Daoy (cell line): ENCODE data around the gene USP17L19. TPM values are rescaled to one million over a fixed set of nuclear protein-coding genes. Genes with fewer than 3 reads are reported as not detected.
"Not testable (repeated sequence)": the region's sequence is repeated elsewhere in the genome, so short reads cannot be mapped to it uniquely, and the experiment has no call there.

Source experiments
- DNase-seq: peaks from one replicate; pipeline ENCODE4 v3.0.0-alpha.2; 2015; ENCODE audit warnings: low read depth
- total RNA-seq: library from RNA; depleted of rRNA; stranded (reverse); fragments of >200 nt; shearing (Covaris generic); gene quantifications from 2 replicates; pipeline ENCODE4 v1.2.3, GENCODE V29; 2014; rRNA removed

The USP17L19 gene, protein sequence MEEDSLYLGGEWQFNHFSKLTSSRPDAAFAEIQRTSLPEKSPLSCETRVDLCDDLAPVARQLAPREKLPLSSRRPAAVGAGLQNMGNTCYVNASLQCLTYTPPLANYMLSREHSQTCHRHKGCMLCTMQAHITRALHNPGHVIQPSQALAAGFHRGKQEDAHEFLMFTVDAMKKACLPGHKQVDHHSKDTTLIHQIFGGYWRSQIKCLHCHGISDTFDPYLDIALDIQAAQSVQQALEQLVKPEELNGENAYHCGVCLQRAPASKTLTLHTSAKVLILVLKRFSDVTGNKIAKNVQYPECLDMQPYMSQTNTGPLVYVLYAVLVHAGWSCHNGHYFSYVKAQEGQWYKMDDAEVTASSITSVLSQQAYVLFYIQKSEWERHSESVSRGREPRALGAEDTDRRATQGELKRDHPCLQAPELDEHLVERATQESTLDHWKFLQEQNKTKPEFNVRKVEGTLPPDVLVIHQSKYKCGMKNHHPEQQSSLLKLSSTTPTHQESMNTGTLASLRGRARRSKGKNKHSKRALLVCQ
- not detected in 2 replicates for total RNA-seq

DNA sequence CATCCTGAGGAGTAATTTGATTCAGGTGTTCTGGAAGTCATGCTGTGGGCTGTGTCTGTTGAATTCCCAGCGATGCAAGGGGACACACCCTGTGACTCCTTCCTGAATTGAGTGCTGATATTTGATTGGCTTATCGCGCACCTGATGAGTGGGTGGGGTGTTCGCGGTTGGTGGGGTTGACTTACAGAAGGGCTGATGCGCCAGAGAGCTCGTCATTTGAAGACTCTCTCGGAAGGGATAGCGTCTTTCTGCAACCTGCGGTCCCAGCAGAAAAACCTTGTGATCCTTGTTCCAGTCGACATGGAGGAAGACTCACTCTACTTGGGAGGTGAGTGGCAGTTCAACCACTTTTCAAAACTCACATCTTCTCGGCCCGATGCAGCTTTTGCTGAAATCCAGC lies at the start of gene USP17L19:
Gene USP17L19 (plus strand): TSS at position 301 of the 400 bp plus-strand sequence. CDS start 0 bp downstream, at position 301.
- not testable (repeated sequence) for DNase-seq

DNA sequence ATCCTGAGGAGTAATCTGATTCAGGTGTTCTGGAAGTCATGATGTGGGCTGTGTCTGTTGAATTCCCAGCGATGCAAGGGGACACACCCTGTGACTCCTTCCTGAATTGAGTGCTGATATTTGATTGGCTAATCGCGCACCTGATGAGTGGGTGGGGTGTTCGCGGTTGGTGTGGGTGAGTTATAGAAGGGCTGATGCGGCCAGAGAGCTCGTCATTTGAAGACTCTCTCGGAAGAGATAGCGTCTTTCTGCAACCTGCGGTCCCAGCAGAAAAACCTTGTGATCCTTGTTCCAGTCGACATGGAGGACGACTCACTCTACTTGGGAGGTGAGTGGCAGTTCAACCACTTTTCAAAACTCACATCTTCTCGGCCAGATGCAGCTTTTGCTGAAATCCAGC lies 42.8 kb upstream of the USP17L19 start, which contains the start of gene USP17L10:
Gene USP17L10 (plus strand): TSS at position 301 of the 400 bp plus-strand sequence. CDS start 0 bp downstream, at position 301.
- DNase-seq: not testable (repeated sequence)

DNA sequence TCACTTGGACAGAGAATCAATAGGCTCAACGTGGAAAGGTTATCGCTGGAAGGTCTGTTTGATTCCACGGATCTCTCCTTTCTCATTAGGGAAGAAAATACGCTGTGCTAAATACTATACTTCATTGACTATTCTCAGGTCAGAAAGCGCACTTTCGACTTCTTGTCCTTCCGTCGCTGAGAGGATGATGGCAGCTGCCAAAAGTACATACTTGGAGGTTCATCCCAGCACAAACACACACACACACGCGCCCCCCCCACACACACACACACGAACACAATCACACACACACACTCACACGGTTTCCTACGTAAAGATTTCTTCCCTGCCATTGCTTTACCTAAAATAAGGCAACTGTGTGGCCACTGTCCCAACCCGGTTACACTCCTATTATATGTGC lies 38.5 kb upstream of the USP17L19 start:
- DNase-seq: not testable (repeated sequence)

DNA sequence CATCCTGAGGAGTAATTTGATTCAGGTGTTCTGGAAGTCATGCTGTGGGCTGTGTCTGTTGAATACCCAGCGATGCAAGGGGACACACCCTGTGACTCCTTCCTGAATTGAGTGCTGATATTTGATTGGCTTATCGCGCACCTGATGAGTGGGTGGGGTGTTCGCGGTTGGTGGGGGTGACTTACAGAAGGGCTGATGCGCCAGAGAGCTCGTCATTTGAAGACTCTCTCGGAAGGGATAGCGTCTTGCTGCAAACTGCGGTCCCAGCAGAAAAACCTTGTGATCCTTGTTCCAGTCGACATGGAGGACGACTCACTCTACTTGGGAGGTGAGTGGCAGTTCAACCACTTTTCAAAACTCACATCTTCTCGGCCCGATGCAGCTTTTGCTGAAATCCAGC lies 38.1 kb upstream of the USP17L19 start, which contains the start of gene USP17L11:
Gene USP17L11 (plus strand): TSS at position 301 of the 400 bp plus-strand sequence. CDS start 0 bp downstream, at position 301.
- DNase-seq: not testable (repeated sequence)

DNA sequence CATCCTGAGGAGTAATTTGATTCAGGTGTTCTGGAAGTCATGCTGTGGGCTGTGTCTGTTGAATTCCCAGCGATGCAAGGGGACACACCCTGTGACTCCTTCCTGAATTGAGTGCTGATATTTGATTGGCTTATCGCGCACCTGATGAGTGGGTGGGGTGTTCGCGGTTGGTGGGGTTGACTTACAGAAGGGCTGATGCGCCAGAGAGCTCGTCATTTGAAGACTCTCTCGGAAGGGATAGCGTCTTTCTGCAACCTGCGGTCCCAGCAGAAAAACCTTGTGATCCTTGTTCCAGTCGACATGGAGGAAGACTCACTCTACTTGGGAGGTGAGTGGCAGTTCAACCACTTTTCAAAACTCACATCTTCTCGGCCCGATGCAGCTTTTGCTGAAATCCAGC lies 33.3 kb upstream of the USP17L19 start, which contains the start of gene USP17L12:
Gene USP17L12 (plus strand): TSS at position 301 of the 400 bp plus-strand sequence. CDS start 0 bp downstream, at position 301.
- not testable (repeated sequence) for DNase-seq

DNA sequence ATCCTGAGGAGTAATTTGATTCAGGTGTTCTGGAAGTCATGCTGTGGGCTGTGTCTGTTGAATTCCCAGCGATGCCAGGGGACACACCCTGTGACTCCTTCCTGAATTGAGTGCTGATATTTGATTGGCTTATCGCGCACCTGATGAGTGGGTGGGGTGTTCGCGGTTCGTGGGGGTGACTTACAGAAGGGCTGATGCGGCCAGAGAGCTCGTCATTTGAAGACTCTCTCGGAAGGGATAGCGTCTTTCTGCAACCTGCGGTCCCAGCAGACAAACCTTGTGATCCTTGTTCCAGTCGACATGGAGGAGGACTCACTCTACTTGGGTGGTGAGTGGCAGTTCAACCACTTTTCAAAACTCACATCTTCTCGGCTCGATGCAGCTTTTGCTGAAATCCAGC lies 28.6 kb upstream of the USP17L19 start, which contains the start of gene USP17L13:
Gene USP17L13 (plus strand): TSS at position 301 of the 400 bp plus-strand sequence. CDS start 0 bp downstream, at position 301.
- not testable (repeated sequence) for DNase-seq

DNA sequence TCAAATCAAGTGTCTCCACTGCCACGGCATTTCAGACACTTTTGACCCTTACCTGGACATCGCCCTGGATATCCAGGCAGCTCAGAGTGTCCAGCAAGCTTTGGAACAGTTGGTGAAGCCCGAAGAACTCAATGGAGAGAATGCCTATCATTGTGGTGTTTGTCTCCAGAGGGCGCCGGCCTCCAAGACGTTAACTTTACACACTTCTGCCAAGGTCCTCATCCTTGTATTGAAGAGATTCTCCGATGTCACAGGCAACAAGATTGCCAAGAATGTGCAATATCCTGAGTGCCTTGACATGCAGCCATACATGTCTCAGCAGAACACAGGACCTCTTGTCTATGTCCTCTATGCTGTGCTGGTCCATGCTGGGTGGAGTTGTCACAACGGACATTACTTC lies 22.9 kb upstream of the USP17L19 start:
- DNase-seq: not testable (repeated sequence)

DNA sequence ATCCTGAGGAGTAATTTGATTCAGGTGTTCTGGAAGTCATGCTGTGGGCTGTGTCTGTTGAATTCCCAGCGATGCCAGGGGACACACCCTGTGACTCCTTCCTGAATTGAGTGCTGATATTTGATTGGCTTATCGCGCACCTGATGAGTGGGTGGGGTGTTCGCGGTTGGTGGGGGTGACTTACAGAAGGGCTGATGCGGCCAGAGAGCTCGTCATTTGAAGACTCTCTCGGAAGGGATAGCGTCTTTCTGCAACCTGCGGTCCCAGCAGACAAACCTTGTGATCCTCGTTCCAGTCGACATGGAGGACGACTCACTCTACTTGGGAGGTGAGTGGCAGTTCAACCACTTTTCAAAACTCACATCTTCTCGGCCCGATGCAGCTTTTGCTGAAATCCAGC lies 19.1 kb upstream of the USP17L19 start, which contains the start of gene USP17L15:
Gene USP17L15 (plus strand): TSS at position 301 of the 400 bp plus-strand sequence. CDS start 0 bp downstream, at position 301.
- not testable (repeated sequence) for DNase-seq

DNA sequence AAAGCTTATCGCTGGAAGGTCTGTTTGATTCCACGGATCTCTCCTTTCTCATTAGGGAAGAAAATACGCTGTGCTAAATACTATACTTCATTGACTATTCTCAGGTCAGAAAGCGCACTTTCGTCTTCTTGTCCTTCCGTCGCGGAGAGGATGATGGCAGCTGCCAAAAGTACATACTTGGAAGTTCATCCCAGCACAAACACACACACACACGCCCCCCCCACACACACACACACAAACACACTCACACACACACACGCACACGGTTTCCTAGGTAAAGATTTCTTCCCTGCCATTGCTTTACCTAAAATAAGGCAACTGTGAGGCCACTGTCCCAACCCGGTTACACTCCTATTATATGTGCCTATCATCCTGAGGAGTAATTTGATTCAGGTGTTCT lies 14.7 kb upstream of the USP17L19 start:
- peak; percentile 1 for DNase-seq

DNA sequence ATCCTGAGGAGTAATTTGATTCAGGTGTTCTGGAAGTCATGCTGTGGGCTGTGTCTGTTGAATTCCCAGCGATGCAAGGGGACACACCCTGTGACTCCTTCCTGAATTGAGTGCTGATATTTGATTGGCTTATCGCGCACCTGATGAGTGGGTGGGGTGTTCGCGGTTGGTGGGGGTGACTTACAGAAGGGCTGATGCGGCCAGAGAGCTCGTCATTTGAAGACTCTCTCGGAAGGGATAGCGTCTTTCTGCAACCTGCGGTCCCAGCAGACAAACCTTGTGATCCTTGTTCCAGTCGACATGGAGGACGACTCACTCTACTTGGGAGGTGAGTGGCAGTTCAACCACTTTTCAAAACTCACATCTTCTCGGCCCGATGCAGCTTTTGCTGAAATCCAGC lies 9.6 kb upstream of the USP17L19 start, which contains the start of gene USP17L17:
Gene USP17L17 (plus strand): TSS at position 301 of the 400 bp plus-strand sequence. CDS start 0 bp downstream, at position 301.
- not testable (repeated sequence) for DNase-seq

DNA sequence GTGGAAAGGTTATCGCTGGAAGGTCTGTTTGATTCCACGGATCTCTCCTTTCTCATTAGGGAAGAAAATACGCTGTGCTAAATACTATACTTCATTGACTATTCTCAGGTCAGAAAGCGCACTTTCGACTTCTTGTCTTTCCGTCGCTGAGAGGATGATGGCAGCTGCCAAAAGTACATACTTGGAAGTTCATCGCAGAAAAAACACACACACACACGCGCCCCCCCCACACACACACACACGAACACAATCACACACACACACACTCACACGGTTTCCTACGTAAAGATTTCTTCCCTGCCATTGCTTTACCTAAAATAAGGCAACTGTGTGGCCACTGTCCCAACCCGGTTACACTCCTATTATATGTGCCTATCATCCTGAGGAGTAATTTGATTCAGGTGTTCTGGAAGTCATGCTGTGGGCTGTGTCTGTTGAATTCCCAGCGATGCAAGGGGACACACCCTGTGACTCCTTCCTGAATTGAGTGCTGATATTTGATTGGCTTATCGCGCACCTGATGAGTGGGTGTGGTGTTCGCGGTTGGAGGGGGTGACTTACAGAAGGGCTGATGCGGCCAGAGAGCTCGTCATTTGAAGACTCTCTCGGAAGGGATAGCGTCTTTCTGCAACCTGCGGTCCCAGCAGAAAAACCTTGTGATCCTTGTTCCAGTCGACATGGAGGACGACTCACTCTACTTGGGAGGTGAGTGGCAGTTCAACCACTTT lies 5.1 kb upstream of the USP17L19 start, which contains the start of gene USP17L18:
Gene USP17L18 (plus strand): TSS at position 678 of the 728 bp plus-strand sequence. CDS start 0 bp downstream, at position 678.
- peak; percentile 2 for DNase-seq

DNA sequence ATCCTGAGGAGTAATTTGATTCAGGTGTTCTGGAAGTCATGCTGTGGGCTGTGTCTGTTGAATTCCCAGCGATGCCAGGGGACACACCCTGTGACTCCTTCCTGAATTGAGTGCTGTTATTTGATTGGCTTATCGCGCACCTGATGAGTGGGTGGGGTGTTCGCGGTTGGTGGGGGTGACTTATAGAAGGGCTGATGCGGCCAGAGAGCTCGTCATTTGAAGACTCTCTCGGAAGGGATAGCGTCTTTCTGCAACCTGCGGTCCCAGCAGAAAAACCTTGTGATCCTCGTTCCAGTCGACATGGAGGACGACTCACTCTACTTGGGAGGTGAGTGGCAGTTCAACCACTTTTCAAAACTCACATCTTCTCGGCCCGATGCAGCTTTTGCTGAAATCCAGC lies 4.6 kb downstream of the USP17L19 start, which contains the start of gene USP17L20:
Gene USP17L20 (plus strand): TSS at position 301 of the 400 bp plus-strand sequence. CDS start 0 bp downstream, at position 301.
- not testable (repeated sequence) for DNase-seq

DNA sequence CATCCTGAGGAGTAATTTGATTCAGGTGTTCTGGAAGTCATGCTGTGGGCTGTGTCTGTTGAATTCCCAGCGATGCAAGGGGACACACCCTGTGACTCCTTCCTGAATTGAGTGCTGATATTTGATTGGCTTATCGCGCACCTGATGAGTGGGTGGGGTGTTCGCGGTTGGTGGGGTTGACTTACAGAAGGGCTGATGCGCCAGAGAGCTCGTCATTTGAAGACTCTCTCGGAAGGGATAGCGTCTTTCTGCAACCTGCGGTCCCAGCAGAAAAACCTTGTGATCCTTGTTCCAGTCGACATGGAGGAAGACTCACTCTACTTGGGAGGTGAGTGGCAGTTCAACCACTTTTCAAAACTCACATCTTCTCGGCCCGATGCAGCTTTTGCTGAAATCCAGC lies 9.4 kb downstream of the USP17L19 start, which contains the start of gene USP17L21:
Gene USP17L21 (plus strand): TSS at position 301 of the 400 bp plus-strand sequence. CDS start 0 bp downstream, at position 301.
- not testable (repeated sequence) for DNase-seq

DNA sequence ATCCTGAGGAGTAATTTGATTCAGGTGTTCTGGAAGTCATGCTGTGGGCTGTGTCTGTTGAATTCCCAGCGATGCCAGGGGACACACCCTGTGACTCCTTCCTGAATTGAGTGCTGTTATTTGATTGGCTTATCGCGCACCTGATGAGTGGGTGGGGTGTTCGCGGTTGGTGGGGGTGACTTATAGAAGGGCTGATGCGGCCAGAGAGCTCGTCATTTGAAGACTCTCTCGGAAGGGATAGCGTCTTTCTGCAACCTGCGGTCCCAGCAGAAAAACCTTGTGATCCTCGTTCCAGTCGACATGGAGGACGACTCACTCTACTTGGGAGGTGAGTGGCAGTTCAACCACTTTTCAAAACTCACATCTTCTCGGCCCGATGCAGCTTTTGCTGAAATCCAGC lies 14.1 kb downstream of the USP17L19 start, which contains the start of gene USP17L22:
Gene USP17L22 (plus strand): TSS at position 301 of the 400 bp plus-strand sequence. CDS start 0 bp downstream, at position 301.
- DNase-seq: not testable (repeated sequence)

DNA sequence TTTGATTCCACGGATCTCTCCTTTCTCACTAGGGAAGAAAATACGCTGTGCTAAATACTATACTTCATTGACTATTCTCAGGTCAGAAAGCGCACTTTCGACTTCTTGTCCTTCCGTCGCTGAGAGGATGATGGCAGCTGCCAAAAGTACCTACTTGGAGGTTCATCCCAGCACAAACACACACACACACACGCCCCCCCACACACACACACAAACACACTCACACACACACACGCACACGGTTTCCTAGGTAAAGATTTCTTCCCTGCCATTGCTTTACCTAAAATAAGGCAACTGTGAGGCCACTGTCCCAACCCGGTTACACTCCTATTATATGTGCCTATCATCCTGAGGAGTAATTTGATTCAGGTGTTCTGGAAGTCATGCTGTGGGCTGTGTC lies 18.5 kb downstream of the USP17L19 start:
- not testable (repeated sequence) for DNase-seq

Other genes with a start within 250 kb of the USP17L19 start
- not detected in 2 replicates for gene FAM90A26, start 83.0 kb upstream of the USP17L19 start, total RNA-seq
- not detected in 2 replicates for gene USP17L10, start 42.7 kb upstream of the USP17L19 start, total RNA-seq
- not detected in 2 replicates for gene USP17L11, start 38.0 kb upstream of the USP17L19 start, total RNA-seq
- gene USP17L12, start 33.2 kb upstream of the USP17L19 start, total RNA-seq: not detected in 2 replicates
- gene USP17L13, start 28.5 kb upstream of the USP17L19 start, total RNA-seq: not detected in 2 replicates
- gene USP17L15, start 19.0 kb upstream of the USP17L19 start, total RNA-seq: 0.34 TPM in 1 of 2 replicates, not detected in the other
- not detected in 2 replicates for gene USP17L17, start 9.5 kb upstream of the USP17L19 start, total RNA-seq
- gene USP17L18, start 4.7 kb upstream of the USP17L19 start, total RNA-seq: not detected in 2 replicates
- not detected in 2 replicates for gene USP17L20, start 4.7 kb downstream of the USP17L19 start, total RNA-seq
- gene USP17L21, start 9.5 kb downstream of the USP17L19 start, total RNA-seq: not detected in 2 replicates
- gene USP17L22, start 14.2 kb downstream of the USP17L19 start, total RNA-seq: not detected in 2 replicates
- not detected in 2 replicates for gene USP17L24, start 71.8 kb downstream of the USP17L19 start, total RNA-seq
- not detected in 2 replicates for gene USP17L25, start 76.5 kb downstream of the USP17L19 start, total RNA-seq
- gene USP17L26, start 81.3 kb downstream of the USP17L19 start, total RNA-seq: not detected in 2 replicates
- not detected in 2 replicates for gene USP17L5, start 86.0 kb downstream of the USP17L19 start, total RNA-seq
- gene USP17L27, start 90.8 kb downstream of the USP17L19 start, total RNA-seq: not detected in 2 replicates
- not detected in 2 replicates for gene USP17L28, start 95.5 kb downstream of the USP17L19 start, total RNA-seq
- gene USP17L29, start 100.3 kb downstream of the USP17L19 start, total RNA-seq: not detected in 2 replicates
- not detected in 2 replicates for gene USP17L30, start 109.8 kb downstream of the USP17L19 start, total RNA-seq
- not detected in 2 replicates for gene DEFB131A, start 191.0 kb downstream of the USP17L19 start, total RNA-seq